HepG2 (cell line): Measurements from ENCODE around the gene DOCK10. TPM values are rescaled to one million over a fixed set of nuclear protein-coding genes. Genes with fewer than 3 reads are reported as not detected.

Experiments used
- ATAC-seq: fragments of 200-7000 bp; cut with Tn5 transposase; 3 replicates; pipeline ENCODE4 v1.9.1; 2020; ENCODE audit warnings: mild to moderate bottlenecking, moderate library complexity
- BruUV-seq: library from RNA; stranded (reverse); fragments of 400-500 nt; replicated peaks from 2 replicates; lab custom pipeline; 2021; lab: Mats Ljungman, UMichigan
- CTCF ChIA-PET: fragments of 300-600 bp; formaldehyde crosslinking; extraction: SDS; loops from one replicate; lab custom pipeline; 2021; ENCODE audit warnings: low total read pairs, inconsistent platforms, low intra/inter-chr PET ratio; lab: Yijun Ruan, JAX
- POLR2A ChIA-PET: fragments of 350-600 bp; sonication (Branson Sonifier 250); formaldehyde crosslinking; loops from one replicate; lab custom pipeline; 2020; ENCODE audit warnings: antibody characterized with exemption, inconsistent platforms; lab: Yijun Ruan, JAX
- DNase-seq: peaks from one replicate; pipeline ENCODE4 v3.0.0-alpha.2; 2015; ENCODE audit warnings: low spot score
- FAIRE-seq: peaks from 3 replicates; lab custom pipeline; 2011; peaks lifted over from hg19 to GRCh38; lab: Jason Lieb, UNC
- H2AFZ ChIP-seq: one replicate; pipeline ENCODE4 v1.6.1; 2011; ENCODE audit warnings: low read length, inconsistent platforms
- H3K27ac ChIP-seq: fragments of 300-600 bp; 3 replicates; pipeline ENCODE4 v1.8.0; 2011; ENCODE audit warnings: mixed run types, mild to moderate bottlenecking, mixed read lengths, low read length, inconsistent platforms; ENCODE audit not compliant: insufficient read depth; ENCODE audit errors: extremely low read length
- H3K27me3 ChIP-seq, 2 experiments: fragments of 200-600 bp in 1 of 2; 2 replicates in 1 of 2; 3 replicates in 1 of 2; pipeline versions ENCODE4 v1.6.0 to v1.8.0; 2011; ENCODE audit warnings: low read length in 2 of 2, mild to moderate bottlenecking in 2 of 2, moderate library complexity in 2 of 2, inconsistent platforms in 1 of 2; ENCODE audit not compliant: insufficient read depth in 2 of 2, control insufficient read depth in 1 of 2
- H3K36me3 ChIP-seq, 2 experiments: fragments of 200-600 bp in 1 of 2; replicated peaks in 1 of 2; 2 replicates in 1 of 2; 3 replicates in 1 of 2; pipeline versions ENCODE4 v1.5.1 to v1.8.0; 2011; ENCODE audit warnings: low read length in 2 of 2, inconsistent platforms in 1 of 2; ENCODE audit not compliant: insufficient read depth in 2 of 2, control insufficient read depth in 1 of 2
- H3K4me1 ChIP-seq: 2 replicates; pipeline ENCODE4 v1.5.1; 2012; ENCODE audit warnings: low read length, inconsistent platforms; ENCODE audit not compliant: insufficient read depth
- H3K4me2 ChIP-seq: 2 replicates; pipeline ENCODE4 v1.6.0; 2011; ENCODE audit warnings: low read depth, low read length, inconsistent platforms
- H3K4me3 ChIP-seq, 3 experiments: fragments of 200-600 bp in 1 of 3; sonication (generic), shearing (Covaris generic) in 1 of 3; replicated peaks in 1 of 3; 2 replicates each; pipeline ENCODE4 v1.5.1; 2011 to 2016; ENCODE audit warnings: low read length in 3 of 3, inconsistent platforms in 2 of 3, low read depth in 2 of 3, mild to moderate bottlenecking in 2 of 3, control low read depth in 1 of 3, mixed read lengths in 1 of 3; ENCODE audit not compliant: insufficient read depth in 1 of 3
- H3K79me2 ChIP-seq: one replicate; pipeline ENCODE4 v1.6.1; 2011; ENCODE audit warnings: low read length, inconsistent platforms; ENCODE audit not compliant: insufficient read depth
- H3K9ac ChIP-seq: 2 replicates; pipeline ENCODE4 v1.6.0; 2011; ENCODE audit warnings: mild to moderate bottlenecking, low read depth, low read length, inconsistent platforms; ENCODE audit not compliant: insufficient read depth
- H3K9me3 ChIP-seq: 2 replicates; pipeline ENCODE4 v1.5.1; 2012; ENCODE audit warnings: mild to moderate bottlenecking, low read length
- H4K20me1 ChIP-seq: 2 replicates; pipeline ENCODE4 v1.6.0; 2011; ENCODE audit warnings: inconsistent platforms, mild to moderate bottlenecking, low read length, moderate library complexity; ENCODE audit not compliant: insufficient read depth
- SIX1 ChIP-seq: sonication (generic); formaldehyde crosslinking; IDR thresholded peaks from 2 replicates; pipeline ENCODE4 v1.4.0; 2020; ENCODE audit warnings: missing genetic modification reagents, borderline replicate concordance
- in situ Hi-C: cut with HindIII; loops from 2 replicates; pipeline ENCODE4 v1.10.0; 2017; ENCODE audit warnings: low pct_unique_long_range_greater_than_20kb; ENCODE audit not compliant: extremely low pct_ligation_motif_present
- intact Hi-C: fragments of 100-400 bp; cut with micrococcal nuclease; formaldehyde crosslinking; loops from one replicate; pipeline ENCODE4 v1.10.0; 2022; ENCODE audit not compliant: unreplicated experiment
- polyA plus RNA-seq, 8 experiments: library from polyadenylated mRNA; depleted of rRNA in 3 of 8; stranded (reverse) in 7 of 8; unstranded in 1 of 8; fragments of >200 nt; fragmentation: Illumina TruSeq in 4 of 8; extraction: Trizol in 4 of 8; gene quantifications; 2 replicates each; pipeline versions ENCODE4 v1.2.1 to v1.2.3, GENCODE V29; 2011 to 2016; ENCODE audit warnings: low read depth in 4 of 8, missing spikeins in 1 of 8, mixed read lengths in 1 of 8; ENCODE audit not compliant: insufficient read depth in 1 of 8
- total RNA-seq, 5 experiments: library from RNA; depleted of rRNA; stranded (reverse); fragments of >200 nt; fragmentation: Illumina TruSeq; extraction: Trizol; gene quantifications; 2 replicates each; pipeline ENCODE4 v1.2.3, GENCODE V29; 2016; ENCODE audit warnings: low read depth in 1 of 5
- TF ChIP-seq, protein P1 (sequence below): sonication (generic); formaldehyde crosslinking; IDR thresholded peaks from 2 replicates; pipeline ENCODE4 v1.5.0; 2020; ENCODE audit warnings: mild to moderate bottlenecking, missing genetic modification reagents
- TF ChIP-seq, protein P2 (sequence below), 2 experiments: sonication (generic) in 1 of 2; formaldehyde crosslinking in 1 of 2; IDR thresholded peaks; 2 replicates each; pipeline versions ENCODE4 v1.4.0 to v1.6.1; 2018 to 2020; ENCODE audit warnings: missing genetic modification reagents in 2 of 2, borderline replicate concordance in 1 of 2, low read depth in 1 of 2, mild to moderate bottlenecking in 1 of 2, missing biosample characterization in 1 of 2
- TF ChIP-seq, protein P3 (sequence below): sonication (generic); formaldehyde crosslinking; IDR thresholded peaks from 2 replicates; pipeline ENCODE4 v1.8.0; 2022; ENCODE audit warnings: mild to moderate bottlenecking, missing genetic modification reagents; ENCODE audit not compliant: insufficient replicate concordance

Gene DOCK10
- total and polyA plus RNA-seq, 2 of the 13 experiments (the other 11 are each of a cell fraction or from before 2014, with no cell fraction given), result not detected

DNA sequence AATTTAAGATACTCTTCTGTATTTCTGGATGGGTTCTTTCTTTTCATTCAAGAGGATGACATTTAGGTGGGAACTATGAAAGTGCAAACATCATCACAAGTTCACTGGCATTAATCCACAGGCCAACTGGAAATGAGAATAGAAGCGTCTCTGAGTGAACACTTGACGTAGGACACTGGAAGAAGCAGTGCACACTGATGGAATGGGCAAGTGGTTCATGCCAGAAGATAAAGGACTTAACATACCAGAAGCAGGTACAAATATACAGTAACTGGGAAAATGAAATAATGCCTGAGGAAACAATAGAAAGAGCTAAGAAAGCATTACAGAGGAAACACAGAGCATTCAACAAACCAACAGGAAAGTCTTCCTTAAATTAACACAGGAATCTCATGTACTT lies 205.2 kb downstream of the DOCK10 start (continued):
- TF ChIP-seq, protein P1, sequence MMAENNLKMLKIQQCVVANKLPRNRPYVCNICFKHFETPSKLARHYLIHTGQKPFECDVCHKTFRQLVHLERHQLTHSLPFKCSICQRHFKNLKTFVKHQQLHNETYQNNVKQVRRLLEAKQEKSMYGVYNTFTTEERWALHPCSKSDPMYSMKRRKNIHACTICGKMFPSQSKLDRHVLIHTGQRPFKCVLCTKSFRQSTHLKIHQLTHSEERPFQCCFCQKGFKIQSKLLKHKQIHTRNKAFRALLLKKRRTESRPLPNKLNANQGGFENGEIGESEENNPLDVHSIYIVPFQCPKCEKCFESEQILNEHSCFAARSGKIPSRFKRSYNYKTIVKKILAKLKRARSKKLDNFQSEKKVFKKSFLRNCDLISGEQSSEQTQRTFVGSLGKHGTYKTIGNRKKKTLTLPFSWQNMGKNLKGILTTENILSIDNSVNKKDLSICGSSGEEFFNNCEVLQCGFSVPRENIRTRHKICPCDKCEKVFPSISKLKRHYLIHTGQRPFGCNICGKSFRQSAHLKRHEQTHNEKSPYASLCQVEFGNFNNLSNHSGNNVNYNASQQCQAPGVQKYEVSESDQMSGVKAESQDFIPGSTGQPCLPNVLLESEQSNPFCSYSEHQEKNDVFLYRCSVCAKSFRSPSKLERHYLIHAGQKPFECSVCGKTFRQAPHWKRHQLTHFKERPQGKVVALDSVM, result no peak

DNA sequence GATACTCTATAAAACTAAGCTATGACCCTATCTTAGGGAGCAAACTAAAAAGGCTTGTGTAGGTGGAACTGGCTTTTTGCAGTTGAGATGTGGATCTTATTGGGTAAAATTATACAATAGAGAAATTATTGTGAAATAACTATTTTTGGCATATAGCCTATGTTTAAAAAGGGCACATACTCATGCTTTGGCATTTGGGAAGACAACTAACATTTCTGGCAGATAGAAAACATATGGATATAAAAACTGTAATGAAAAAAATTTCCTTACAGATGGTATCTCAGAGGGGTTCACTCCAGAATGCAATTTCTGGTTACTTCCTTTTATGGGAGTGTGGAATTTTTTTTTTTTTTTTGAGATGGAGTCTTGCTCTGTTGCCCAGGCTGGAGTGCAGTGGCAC lies 206.0 kb downstream of the DOCK10 start:
- H3K4me3 ChIP-seq, result no peak overlapping the region
- POLR2A ChIA-PET, result no interaction called here
- no peaks in the 10 kb centered on the region for H3K79me2 ChIP-seq
- in situ Hi-C loops, result no loop called here
- H2AFZ ChIP-seq, result no peak overlapping the region
- no peaks in the 10 kb centered on the region for H3K4me1 ChIP-seq
- FAIRE-seq (no peak), ATAC-seq (no peak), DNase-seq (no peak)
- no peaks in the 10 kb centered on the region for H3K36me3 ChIP-seq
- no peak overlapping the region for H3K4me2 ChIP-seq
- BruUV-seq, result no TSS peak
- TF ChIP-seq, protein P2, sequence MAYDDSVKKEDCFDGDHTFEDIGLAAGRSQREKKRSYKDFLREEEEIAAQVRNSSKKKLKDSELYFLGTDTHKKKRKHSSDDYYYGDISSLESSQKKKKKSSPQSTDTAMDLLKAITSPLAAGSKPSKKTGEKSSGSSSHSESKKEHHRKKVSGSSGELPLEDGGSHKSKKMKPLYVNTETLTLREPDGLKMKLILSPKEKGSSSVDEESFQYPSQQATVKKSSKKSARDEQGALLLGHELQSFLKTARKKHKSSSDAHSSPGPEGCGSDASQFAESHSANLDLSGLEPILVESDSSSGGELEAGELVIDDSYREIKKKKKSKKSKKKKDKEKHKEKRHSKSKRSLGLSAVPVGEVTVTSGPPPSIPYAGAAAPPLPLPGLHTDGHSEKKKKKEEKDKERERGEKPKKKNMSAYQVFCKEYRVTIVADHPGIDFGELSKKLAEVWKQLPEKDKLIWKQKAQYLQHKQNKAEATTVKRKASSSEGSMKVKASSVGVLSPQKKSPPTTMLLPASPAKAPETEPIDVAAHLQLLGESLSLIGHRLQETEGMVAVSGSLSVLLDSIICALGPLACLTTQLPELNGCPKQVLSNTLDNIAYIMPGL (CRISPR knock-in tag; IDR thresholded peaks at IDR 0.05; ENCODE audit: borderline replicate concordance in 1 of 2, low read depth in 1 of 2), result no peak
- TF ChIP-seq, protein P3, sequence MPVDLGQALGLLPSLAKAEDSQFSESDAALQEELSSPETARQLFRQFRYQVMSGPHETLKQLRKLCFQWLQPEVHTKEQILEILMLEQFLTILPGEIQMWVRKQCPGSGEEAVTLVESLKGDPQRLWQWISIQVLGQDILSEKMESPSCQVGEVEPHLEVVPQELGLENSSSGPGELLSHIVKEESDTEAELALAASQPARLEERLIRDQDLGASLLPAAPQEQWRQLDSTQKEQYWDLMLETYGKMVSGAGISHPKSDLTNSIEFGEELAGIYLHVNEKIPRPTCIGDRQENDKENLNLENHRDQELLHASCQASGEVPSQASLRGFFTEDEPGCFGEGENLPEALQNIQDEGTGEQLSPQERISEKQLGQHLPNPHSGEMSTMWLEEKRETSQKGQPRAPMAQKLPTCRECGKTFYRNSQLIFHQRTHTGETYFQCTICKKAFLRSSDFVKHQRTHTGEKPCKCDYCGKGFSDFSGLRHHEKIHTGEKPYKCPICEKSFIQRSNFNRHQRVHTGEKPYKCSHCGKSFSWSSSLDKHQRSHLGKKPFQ (CRISPR knock-in tag), result no peak
- no peak for TF ChIP-seq SIX1
- no peaks in the 10 kb centered on the region for H3K27me3 ChIP-seq
- CTCF ChIA-PET, result no interaction called here
- intact Hi-C loops, result no loop called here
- no peaks in the 10 kb centered on the region for H3K9me3 ChIP-seq
- H4K20me1 ChIP-seq, result no peaks in the 10 kb centered on the region
- H3K9ac ChIP-seq, result no peak overlapping the region
- H3K27ac ChIP-seq, result no peak overlapping the region
